GM18511 (cell line): ENCODE data around the gene ZGLP1.
"Not testable (repeated sequence)": the region's sequence is repeated elsewhere in the genome, so short reads cannot be mapped to it uniquely, and the experiment has no call there.

ENCODE experiments used
- ATAC-seq: cut with Tn5 transposase; IDR thresholded peaks from one replicate; pipeline ENCODE4 v1.9.1; 2021; ENCODE audit warnings: mild to moderate bottlenecking, moderate library complexity; ENCODE audit not compliant: unreplicated experiment

ZGLP1 gene

GRCh38 chr19:10309423-10309822 is at the start of gene ZGLP1:
Gene ZGLP1, minus strand, starts transcription at chr19:10309815.
- ATAC-seq = no peak

GRCh38 chr19:10356431-10356830 is 46.8 kb upstream of the ZGLP1 start:
- ATAC-seq = no peak

DNA sequence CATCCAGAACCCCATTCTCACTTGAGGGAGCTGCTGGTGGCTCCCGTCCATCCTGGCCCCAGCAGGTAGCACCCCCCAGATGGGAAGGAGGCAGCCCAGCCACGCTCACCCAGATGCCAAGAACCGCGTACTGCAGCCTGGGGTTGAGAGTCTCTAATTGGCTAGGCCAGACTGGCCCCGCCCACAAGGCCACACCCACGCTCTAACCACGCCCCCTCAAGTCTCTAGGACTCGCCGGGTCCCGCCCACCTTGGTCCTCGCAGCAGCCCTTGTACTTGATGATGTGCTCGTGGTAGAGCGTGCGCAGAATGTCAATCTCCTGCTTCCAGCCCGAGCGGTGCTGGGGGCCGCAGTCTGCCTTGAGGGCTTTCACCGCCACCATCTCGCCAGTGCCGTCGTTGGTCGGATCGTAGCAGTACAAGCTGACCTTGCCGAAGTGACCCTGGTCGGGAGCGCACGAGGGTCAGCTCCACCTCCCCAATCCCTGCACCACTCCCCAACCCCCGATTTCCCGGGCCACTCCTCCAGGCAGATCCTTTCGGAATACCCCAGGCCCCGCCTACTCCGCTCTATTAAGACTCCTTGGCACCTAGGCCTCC is 44.3 kb upstream of the ZGLP1 start:
- ATAC-seq = no peak

GRCh38 chr19:10352764-10353671 is 43.4 kb upstream of the ZGLP1 start:
- no peak for ATAC-seq

DNA sequence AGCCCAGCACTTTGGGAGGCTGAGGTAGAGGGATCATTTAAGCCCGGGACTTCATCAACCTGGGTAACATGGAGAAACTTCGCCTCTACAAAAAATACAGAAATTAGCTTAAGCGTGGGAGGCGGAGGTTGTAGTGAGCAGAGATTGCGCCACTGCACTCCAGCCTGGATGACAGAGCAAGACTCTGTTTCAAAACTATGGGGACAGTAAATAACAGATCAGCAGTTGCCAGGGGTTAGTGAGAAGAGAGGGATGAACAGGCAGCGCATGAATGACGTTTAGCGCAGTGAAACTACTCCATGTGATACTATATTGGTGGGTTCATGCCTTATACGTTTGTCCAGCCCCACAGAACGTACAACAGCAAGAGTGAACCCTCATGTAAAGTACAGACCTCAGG is 36.9 kb upstream of the ZGLP1 start:
- no peak for ATAC-seq

DNA sequence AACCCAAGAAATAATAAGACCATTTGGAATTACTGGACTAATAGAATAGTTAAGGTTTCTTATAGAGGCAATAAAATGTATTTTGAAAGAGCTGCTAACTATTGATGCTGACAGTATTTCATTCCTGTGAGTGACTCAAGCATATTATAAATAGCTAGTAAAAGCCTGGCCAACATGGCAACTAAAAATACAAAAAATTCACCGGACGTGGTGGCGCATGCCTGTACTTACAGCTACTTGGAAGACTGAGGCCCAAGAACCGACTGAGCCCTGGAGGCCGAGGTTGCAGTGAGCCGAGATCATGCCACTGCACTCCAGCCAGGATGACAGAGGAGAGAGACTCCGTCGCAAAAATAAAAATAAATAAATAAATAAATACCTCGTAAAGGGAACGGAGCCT is 35.2 kb upstream of the ZGLP1 start:
- ATAC-seq = no peak

DNA sequence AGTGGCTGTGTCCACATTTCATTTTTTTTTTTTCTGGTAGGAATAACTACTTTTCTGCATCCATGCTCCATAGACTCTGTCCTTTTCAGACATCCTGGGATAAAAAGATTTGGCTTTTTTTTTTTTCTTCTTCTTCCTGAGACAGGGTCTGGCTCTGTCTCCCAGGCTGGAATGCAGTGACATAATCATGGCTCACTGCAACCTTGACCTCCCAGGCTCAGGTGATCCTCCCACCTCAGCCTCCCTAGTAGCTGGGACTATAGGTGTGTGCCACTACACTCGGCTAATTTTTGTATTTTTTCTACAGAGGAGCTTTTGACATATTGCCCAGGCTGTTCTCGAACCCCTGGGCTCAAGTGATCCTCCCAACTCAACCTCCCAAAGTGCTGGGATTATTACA is 33.9 kb upstream of the ZGLP1 start:
- ATAC-seq = no peak

- ATAC-seq = no peak
These were observed 30.4 kb upstream of the ZGLP1 start for GRCh38 chr19:10339977-10340376.

DNA sequence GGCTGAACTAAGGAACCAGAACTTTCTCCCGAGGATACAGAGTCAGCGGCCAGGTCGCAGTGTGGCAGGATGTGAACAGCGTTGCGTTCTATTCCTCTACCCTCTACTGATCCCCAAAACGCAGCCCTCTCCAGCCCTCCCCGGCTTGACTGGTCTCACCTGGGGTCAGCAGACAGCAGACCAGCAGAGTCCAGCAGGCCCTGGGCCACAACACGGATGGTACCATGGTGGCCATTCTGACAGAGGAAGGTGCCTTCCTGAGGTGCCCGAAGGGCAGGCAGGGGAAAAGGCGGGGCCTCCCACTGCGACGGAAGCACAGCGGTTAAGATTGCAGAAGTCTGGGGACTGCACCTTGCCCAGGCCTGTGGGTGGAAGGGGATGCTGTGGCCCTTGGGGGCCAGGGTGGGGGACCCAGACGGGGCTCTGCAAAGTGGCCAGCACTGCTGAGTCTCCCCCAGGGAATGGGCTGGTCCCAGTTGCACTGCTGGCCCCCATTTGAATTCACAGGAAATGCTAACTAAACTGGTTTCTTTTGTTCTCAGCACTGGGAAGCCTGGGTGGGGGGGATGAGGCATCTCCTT is 29.9 kb upstream of the ZGLP1 start, which contains the start of gene ICAM3:
Gene ICAM3, minus strand, starts transcription at position 245 of the 581 bp plus-strand sequence. Its CDS starts 10 bp downstream, at position 235.
- ATAC-seq = peak; percentile 80

DNA sequence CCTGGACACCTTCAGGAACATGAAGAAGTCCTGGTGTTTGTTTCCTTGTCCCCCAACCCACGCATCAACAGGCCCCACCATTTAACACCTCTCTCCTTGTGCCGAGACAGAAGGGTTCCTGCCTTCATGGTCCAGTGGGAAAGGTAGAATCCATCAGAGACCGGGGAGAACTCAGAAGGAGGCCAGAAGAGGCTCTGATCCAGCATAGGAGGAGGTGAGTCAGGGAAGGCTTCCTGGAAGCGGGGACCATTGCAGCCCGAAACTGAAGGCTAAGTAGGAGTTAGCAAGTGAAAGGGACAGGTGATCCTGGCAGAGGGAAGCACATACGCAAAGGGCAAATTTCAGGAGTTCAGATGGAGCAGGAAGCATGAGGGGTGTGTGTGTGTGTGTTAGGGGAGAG is 29.3 kb upstream of the ZGLP1 start:
- ATAC-seq = no peak

GRCh38 chr19:10336725-10337124 is 27.1 kb upstream of the ZGLP1 start:
- not testable (repeated sequence) for ATAC-seq

- no peak for ATAC-seq
These were observed 25.9 kb upstream of the ZGLP1 start for GRCh38 chr19:10335352-10335985.

- no peak for ATAC-seq
These were observed 25.2 kb upstream of the ZGLP1 start for GRCh38 chr19:10334588-10335351.

GRCh38 chr19:10333758-10334587 is 24.4 kb upstream of the ZGLP1 start:
- ATAC-seq = no peak

- ATAC-seq = peak; percentile 93
These were observed 23.5 kb upstream of the ZGLP1 start, which contains the start of gene RAVER1 for GRCh38 chr19:10332965-10333757. Gene RAVER1, minus strand, starts transcription at chr19:10333529. Its CDS starts 22 bp downstream, at chr19:10333507.

DNA sequence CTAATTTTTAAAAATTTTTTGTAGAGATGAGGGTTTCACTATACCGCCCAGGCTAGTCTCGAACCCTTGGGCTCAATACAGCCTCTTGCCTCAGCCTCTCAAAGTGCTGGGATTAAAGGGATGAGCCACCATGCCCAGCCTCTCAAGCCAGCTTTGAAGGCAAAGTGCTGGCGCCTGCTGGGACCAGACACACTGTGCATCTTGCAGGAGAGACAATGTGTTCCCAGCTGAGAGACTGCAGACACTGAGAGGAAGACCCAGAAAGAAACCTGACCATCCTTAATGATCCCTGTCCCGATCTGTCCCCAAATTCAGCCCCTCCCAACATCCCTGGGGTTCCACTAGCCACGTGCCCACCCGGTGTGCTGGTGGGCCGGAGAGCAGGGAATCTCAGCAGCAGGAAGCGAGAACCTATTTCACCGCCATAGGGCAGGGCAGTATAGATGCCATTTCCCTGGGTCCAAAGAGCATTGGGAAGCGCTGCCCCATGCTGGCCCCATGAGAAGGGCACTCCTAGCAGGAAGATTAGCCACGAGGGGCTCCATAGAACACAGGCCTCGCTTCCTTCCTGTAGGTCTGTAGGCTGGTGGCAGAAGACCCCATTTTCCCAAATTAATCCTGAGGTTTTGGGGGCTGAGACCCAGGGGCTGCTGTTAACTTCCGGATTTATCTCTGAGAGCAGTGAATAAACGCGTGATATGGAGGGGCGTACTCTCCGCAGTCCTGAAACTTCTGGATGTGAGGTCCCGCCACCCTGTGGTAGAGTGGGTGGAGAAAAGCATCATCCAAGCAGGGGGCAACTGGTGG is 22.7 kb upstream of the ZGLP1 start:
- no peak for ATAC-seq

DNA sequence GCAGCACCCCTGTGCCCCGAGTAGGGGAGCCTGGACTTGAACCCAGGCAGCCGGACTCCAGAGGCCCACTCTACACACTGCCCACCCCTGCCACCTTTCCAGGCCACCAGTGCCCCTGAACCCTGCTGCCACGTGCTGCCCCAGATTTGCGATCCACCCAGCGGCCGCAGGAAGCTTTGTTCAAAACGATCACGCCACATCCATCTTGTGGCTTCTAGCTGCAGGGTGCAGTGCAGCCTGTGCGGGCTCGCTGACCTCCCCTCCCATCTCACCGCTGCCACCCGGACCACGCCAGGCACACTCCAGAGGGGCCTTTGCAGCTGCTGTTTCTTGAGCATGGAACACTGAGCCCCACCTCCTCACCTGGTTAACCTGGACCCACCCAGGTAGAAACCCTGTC is 19.9 kb upstream of the ZGLP1 start:
- ATAC-seq = no peak
